ENCODE data around the gene MCU.
"Not testable (repeated sequence)": the region's sequence is repeated elsewhere in the genome, so short reads cannot be mapped to it uniquely, and the experiment has no call there.

The MCU gene

GRCh38 chr10:72702465-72702864 lies 10.5 kb downstream of the MCU start:
- H3K27me3 ChIP-seq (ENCODE audit: control insufficient read depth in 1 of 2, insufficient read depth in 2 of 2, low read length in 2 of 2); H3K27ac ChIP-seq (ENCODE audit: low read length); H3K4me3 ChIP-seq (ENCODE audit: low read length in 2 of 2): not testable (repeated sequence)

DNA sequence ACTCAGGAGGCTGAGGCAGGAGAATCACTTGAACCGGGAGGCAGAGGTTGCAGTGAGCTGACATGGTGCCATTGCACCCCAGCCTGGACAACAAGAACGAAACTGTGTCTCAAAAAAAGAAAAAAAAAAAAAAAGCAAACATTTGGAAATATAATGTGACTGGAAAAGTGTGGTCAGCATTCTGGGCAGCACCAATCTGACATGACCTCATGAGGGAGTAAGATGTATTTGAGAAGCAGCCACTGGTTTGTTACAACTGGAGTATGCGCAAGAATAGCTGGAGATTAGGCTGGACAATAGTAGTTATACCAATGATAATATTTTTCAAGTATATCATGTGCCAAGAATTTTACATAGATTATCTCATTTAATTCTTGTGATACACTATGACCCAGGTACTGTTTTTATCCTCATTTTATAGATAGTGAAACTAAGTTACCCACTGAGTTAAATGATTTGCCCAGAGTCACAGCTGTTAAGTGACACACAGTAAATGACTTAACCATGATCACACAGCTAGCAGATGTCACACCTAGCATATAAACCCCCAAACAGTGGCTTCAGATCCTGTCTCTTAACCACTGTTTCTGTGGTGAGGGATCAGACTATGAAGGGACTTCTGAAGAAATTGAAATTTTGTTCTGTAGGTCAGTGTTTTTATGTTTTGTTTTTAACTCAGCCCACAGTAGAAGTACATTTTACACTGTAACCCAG lies 11.1 kb downstream of the MCU start:
- Histone ChIP-seq H3K4me3 (ENCODE audit: low read length in 2 of 2) (no peak overlapping the region), H3K4me1 (ENCODE audit: control insufficient read depth, insufficient read depth, low read length) (no peaks in the 10 kb centered on the region), H3K27me3 (ENCODE audit: control insufficient read depth in 1 of 2, insufficient read depth in 2 of 2, low read length in 2 of 2) (no peaks in the 10 kb centered on the region), H3K9me3 (ENCODE audit: control insufficient read depth in 2 of 2, low read length in 2 of 2) (no peaks in the 10 kb centered on the region), H3K9ac (ENCODE audit: low read length in 2 of 2) (no peak overlapping the region), H3K36me3 (ENCODE audit: control insufficient read depth in 2 of 2, insufficient read depth in 2 of 2, low read length in 2 of 2) (no peaks in the 10 kb centered on the region), H3K27ac (ENCODE audit: low read length) (no peak overlapping the region)

More at GRCh38 chr10:72702465-72702864, 10.5 kb downstream of the MCU start:
- H3K9me3 ChIP-seq (ENCODE audit: control insufficient read depth in 2 of 2, low read length in 2 of 2); H3K36me3 ChIP-seq (ENCODE audit: control insufficient read depth in 2 of 2, insufficient read depth in 2 of 2, low read length in 2 of 2); H3K4me1 ChIP-seq (ENCODE audit: control insufficient read depth, insufficient read depth, low read length); H3K9ac ChIP-seq (ENCODE audit: low read length in 2 of 2): not testable (repeated sequence)

GRCh38 chr10:72704117-72704516 lies 12.2 kb downstream of the MCU start:
- no peak overlapping the region for H3K9ac ChIP-seq (ENCODE audit: low read length in 2 of 2)
- H3K9me3 ChIP-seq (ENCODE audit: control insufficient read depth in 2 of 2, low read length in 2 of 2), result no peaks in the 10 kb centered on the region
- H3K27ac ChIP-seq (ENCODE audit: low read length), result no peak overlapping the region
- H3K36me3 ChIP-seq (ENCODE audit: control insufficient read depth in 2 of 2, insufficient read depth in 2 of 2, low read length in 2 of 2), result no peaks in the 10 kb centered on the region
- no peaks in the 10 kb centered on the region for H3K27me3 ChIP-seq (ENCODE audit: control insufficient read depth in 1 of 2, insufficient read depth in 2 of 2, low read length in 2 of 2)
- peaks cover 5% of the 10 kb centered on the region for H3K4me1 ChIP-seq (ENCODE audit: control insufficient read depth, insufficient read depth, low read length)
- no peak overlapping the region for H3K4me3 ChIP-seq (ENCODE audit: low read length in 2 of 2)

- no peaks in the 10 kb centered on the region for H3K27me3 ChIP-seq (ENCODE audit: control insufficient read depth in 1 of 2, insufficient read depth in 2 of 2, low read length in 2 of 2)
- H3K27ac ChIP-seq (ENCODE audit: low read length), result no peak overlapping the region
- H3K36me3 ChIP-seq (ENCODE audit: control insufficient read depth in 2 of 2, insufficient read depth in 2 of 2, low read length in 2 of 2), result no peaks in the 10 kb centered on the region
- H3K4me1 ChIP-seq (ENCODE audit: control insufficient read depth, insufficient read depth, low read length), result peaks cover 9% of the 10 kb centered on the region
- H3K9ac ChIP-seq (ENCODE audit: low read length in 2 of 2), result peak overlapping the region in 1 of 2 donors; percentile 17
- H3K9me3 ChIP-seq (ENCODE audit: control insufficient read depth in 2 of 2, low read length in 2 of 2), result no peaks in the 10 kb centered on the region
- H3K4me3 ChIP-seq (ENCODE audit: low read length in 2 of 2), result no peak overlapping the region
These were observed 17.1 kb downstream of the MCU start for GRCh38 chr10:72709041-72709440.

DNA sequence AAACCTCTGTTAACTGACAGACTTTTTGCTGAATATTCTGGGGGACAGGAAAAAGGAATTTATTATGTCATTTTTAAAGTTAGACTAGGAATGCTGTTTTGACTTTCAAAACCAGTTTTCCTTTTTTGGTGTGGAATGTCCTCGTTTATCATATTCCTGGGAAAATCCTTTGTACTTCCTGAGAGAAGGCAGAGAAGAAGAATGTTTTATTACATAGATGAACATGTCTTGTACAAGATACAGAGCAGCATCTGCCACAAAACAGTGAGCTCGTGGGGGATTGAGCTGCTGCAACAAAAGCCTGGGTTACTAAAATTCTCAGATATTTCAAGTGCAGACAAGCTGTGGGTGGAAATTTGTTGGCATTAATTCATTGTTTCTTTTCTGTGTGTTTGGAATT lies 20.2 kb downstream of the MCU start:
- no peaks in the 10 kb centered on the region for H3K9me3 ChIP-seq (ENCODE audit: control insufficient read depth in 2 of 2, low read length in 2 of 2)
- peaks cover 2 to 10% of the 10 kb centered on the region in 2 donors for H3K36me3 ChIP-seq (ENCODE audit: control insufficient read depth in 2 of 2, insufficient read depth in 2 of 2, low read length in 2 of 2)
- H3K4me1 ChIP-seq (ENCODE audit: control insufficient read depth, insufficient read depth, low read length), result peaks cover 9% of the 10 kb centered on the region
- no peaks in the 10 kb centered on the region for H3K27me3 ChIP-seq (ENCODE audit: control insufficient read depth in 1 of 2, insufficient read depth in 2 of 2, low read length in 2 of 2)
- no peak overlapping the region for H3K9ac ChIP-seq (ENCODE audit: low read length in 2 of 2)
- H3K27ac ChIP-seq (ENCODE audit: low read length), result no peak overlapping the region
- no peak overlapping the region for H3K4me3 ChIP-seq (ENCODE audit: low read length in 2 of 2)

DNA sequence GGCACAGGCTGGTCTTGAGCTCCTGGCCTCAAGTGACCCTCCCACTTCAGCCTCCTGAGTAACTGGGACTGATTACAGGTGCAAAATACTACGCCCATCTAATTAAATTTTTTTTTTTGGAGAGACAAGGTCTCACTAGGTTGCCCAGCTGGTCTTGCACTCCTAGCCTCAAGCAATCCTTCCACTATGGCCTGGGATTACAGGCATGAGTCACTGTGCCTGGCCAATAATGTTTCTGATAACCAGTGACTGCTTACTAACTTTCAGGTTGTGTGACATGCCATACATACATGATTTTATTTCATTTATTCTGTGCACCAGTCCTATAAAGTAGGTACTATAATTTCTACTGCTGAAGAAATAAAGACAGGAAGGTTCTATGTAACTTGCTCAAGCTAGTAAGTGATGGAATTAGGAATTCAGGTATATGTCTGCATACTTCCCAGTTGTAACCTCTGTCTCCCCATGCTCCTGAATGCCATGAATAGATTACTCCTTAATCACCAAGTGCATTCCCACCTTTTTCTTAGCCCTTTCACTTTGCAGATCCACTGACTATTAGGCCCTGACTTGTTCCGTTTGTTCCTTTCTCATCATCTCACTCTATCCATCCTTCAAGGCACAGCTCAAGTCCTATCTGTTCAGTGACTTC lies 28.1 kb downstream of the MCU start:
- peaks cover 2 to 10% of the 10 kb centered on the region in 2 donors for H3K36me3 ChIP-seq (ENCODE audit: control insufficient read depth in 2 of 2, insufficient read depth in 2 of 2, low read length in 2 of 2)
- no peaks in the 10 kb centered on the region for H3K27me3 ChIP-seq (ENCODE audit: control insufficient read depth in 1 of 2, insufficient read depth in 2 of 2, low read length in 2 of 2)
- H3K27ac ChIP-seq (ENCODE audit: low read length), result no peak overlapping the region
- H3K4me1 ChIP-seq (ENCODE audit: control insufficient read depth, insufficient read depth, low read length), result no peaks in the 10 kb centered on the region
- H3K9ac ChIP-seq (ENCODE audit: low read length in 2 of 2), result no peak overlapping the region
- H3K4me3 ChIP-seq (ENCODE audit: low read length in 2 of 2), result no peak overlapping the region
- no peaks in the 10 kb centered on the region for H3K9me3 ChIP-seq (ENCODE audit: control insufficient read depth in 2 of 2, low read length in 2 of 2)

GRCh38 chr10:72720814-72721660 lies 29.1 kb downstream of the MCU start:
- Histone ChIP-seq H3K4me1 (ENCODE audit: control insufficient read depth, insufficient read depth, low read length) (no peaks in the 10 kb centered on the region), H3K9me3 (ENCODE audit: control insufficient read depth in 2 of 2, low read length in 2 of 2) (no peaks in the 10 kb centered on the region), H3K9ac (ENCODE audit: low read length in 2 of 2) (no peak overlapping the region), H3K27ac (ENCODE audit: low read length) (no peak overlapping the region), H3K4me3 (ENCODE audit: low read length in 2 of 2) (no peak overlapping the region), H3K36me3 (ENCODE audit: control insufficient read depth in 2 of 2, insufficient read depth in 2 of 2, low read length in 2 of 2) (peaks cover 0 to 2% of the 10 kb centered on the region in 2 donors), H3K27me3 (ENCODE audit: control insufficient read depth in 1 of 2, insufficient read depth in 2 of 2, low read length in 2 of 2) (no peaks in the 10 kb centered on the region)

- Histone ChIP-seq H3K27me3 (ENCODE audit: control insufficient read depth in 1 of 2, insufficient read depth in 2 of 2, low read length in 2 of 2) (no peaks in the 10 kb centered on the region), H3K36me3 (ENCODE audit: control insufficient read depth in 2 of 2, insufficient read depth in 2 of 2, low read length in 2 of 2) (no peaks in the 10 kb centered on the region), H3K4me3 (ENCODE audit: low read length in 2 of 2) (no peak overlapping the region), H3K4me1 (ENCODE audit: control insufficient read depth, insufficient read depth, low read length) (no peaks in the 10 kb centered on the region), H3K9ac (ENCODE audit: low read length in 2 of 2) (no peak overlapping the region), H3K9me3 (ENCODE audit: control insufficient read depth in 2 of 2, low read length in 2 of 2) (no peaks in the 10 kb centered on the region), H3K27ac (ENCODE audit: low read length) (no peak overlapping the region)
These were observed 35.2 kb downstream of the MCU start for GRCh38 chr10:72727130-72727529.

DNA sequence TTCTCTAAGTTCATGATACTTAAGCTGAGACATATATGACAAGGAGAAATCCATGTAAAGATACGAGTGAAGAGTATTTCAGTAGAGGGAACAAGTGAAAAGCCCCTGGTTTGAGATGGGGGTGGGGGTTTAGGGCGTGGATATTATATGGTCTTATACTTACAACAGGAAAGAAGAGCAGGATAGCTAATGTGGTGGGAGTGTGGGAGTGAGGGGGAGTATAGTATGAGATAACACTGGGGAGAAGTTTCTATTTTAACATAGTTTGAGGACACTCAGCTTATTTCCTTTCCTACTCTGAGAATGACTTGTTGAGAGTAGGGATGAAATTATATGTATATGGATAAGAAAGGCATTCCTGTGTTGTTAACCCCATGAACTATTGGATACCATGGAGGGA lies 36.5 kb downstream of the MCU start:
- Histone ChIP-seq H3K4me1 (ENCODE audit: control insufficient read depth, insufficient read depth, low read length) (no peaks in the 10 kb centered on the region), H3K36me3 (ENCODE audit: control insufficient read depth in 2 of 2, insufficient read depth in 2 of 2, low read length in 2 of 2) (no peaks in the 10 kb centered on the region)

GRCh38 chr10:72729528-72729927 lies 37.6 kb downstream of the MCU start:
- H3K9me3 ChIP-seq (ENCODE audit: control insufficient read depth in 2 of 2, low read length in 2 of 2), result no peaks in the 10 kb centered on the region
- no peak overlapping the region for H3K27ac ChIP-seq (ENCODE audit: low read length)
- no peaks in the 10 kb centered on the region for H3K36me3 ChIP-seq (ENCODE audit: control insufficient read depth in 2 of 2, insufficient read depth in 2 of 2, low read length in 2 of 2)
- no peaks in the 10 kb centered on the region for H3K4me1 ChIP-seq (ENCODE audit: control insufficient read depth, insufficient read depth, low read length)
- H3K27me3 ChIP-seq (ENCODE audit: control insufficient read depth in 1 of 2, insufficient read depth in 2 of 2, low read length in 2 of 2), result no peaks in the 10 kb centered on the region
- no peak overlapping the region for H3K4me3 ChIP-seq (ENCODE audit: low read length in 2 of 2)
- H3K9ac ChIP-seq (ENCODE audit: low read length in 2 of 2), result no peak overlapping the region

More for the DNA sequence above, 36.5 kb downstream of the MCU start:
- Histone ChIP-seq H3K4me3 (ENCODE audit: low read length in 2 of 2) (no peak overlapping the region), H3K27me3 (ENCODE audit: control insufficient read depth in 1 of 2, insufficient read depth in 2 of 2, low read length in 2 of 2) (no peaks in the 10 kb centered on the region), H3K9ac (ENCODE audit: low read length in 2 of 2) (no peak overlapping the region), H3K9me3 (ENCODE audit: control insufficient read depth in 2 of 2, low read length in 2 of 2) (no peaks in the 10 kb centered on the region), H3K27ac (ENCODE audit: low read length) (no peak overlapping the region)

Measured in stomach smooth muscle (tissue), 2 donors.